K562 (cell line): ENCODE data around the gene PDZRN4.

Source experiments
- CBX1 ChIP-seq: sonication (generic); IDR thresholded peaks from 2 replicates; pipeline ENCODE4 v1.6.1; 2016; ENCODE audit warnings: antibody characterized with exemption, low read depth, mild to moderate bottlenecking
- DIDO1 ChIP-seq: fragments of 450-650 bp; IDR thresholded peaks from 2 replicates; pipeline ENCODE4 v1.6.1; 2016; ENCODE audit warnings: low read depth, missing biosample characterization, missing genetic modification characterization
- DPF2 ChIP-seq: fragments of 450-650 bp; IDR thresholded peaks from 2 replicates; pipeline ENCODE4 v1.6.1; 2016
- ELF4 ChIP-seq: fragments of 450-650 bp; formaldehyde crosslinking; IDR thresholded peaks from 2 replicates; pipeline ENCODE4 v1.4.0; 2022; ENCODE audit warnings: missing genetic modification characterization
- HOMEZ ChIP-seq: fragments of 250-450 bp; sonication (Bioruptor Pico); IDR thresholded peaks from 2 replicates; pipeline ENCODE4 v1.4.0; 2020; ENCODE audit warnings: mild to moderate bottlenecking, moderate library complexity
- RAD21 ChIP-seq, 2 experiments: fragments of 250-450 bp in 1 of 2; fragments of 450-650 bp in 1 of 2; sonication (Bioruptor Pico) in 1 of 2; formaldehyde crosslinking in 1 of 2; IDR thresholded peaks in 1 of 2; conservative IDR thresholded peaks in 1 of 2; 2 replicates each; pipeline versions ENCODE4 v1.4.0 to v1.8.0; 2020 to 2022; ENCODE audit warnings: mild to moderate bottlenecking in 2 of 2, moderate library complexity in 1 of 2
- SRF ChIP-seq, 2 experiments: fragments of 250-450, 450-650 bp in 1 of 2; sonication (Bioruptor Pico) in 1 of 2; sonication (generic) in 1 of 2; formaldehyde crosslinking; IDR thresholded peaks; 2 replicates each; pipeline versions ENCODE4 v1.5.0 to v1.5.1; 2020 to 2022; ENCODE audit warnings: mild to moderate bottlenecking in 1 of 2, missing genetic modification reagents in 1 of 2
- YBX1 ChIP-seq: fragments of 450-650 bp; IDR thresholded peaks from 2 replicates; pipeline ENCODE4 v1.7.1; 2016; ENCODE audit warnings: mild to moderate bottlenecking
- ZNF124 ChIP-seq: sonication (generic); formaldehyde crosslinking; IDR thresholded peaks from 2 replicates; pipeline ENCODE4 v1.8.1; 2022; ENCODE audit warnings: missing genetic modification reagents

GRCh38 chr12:41587574-41587973, 399.5 kb downstream of the PDZRN4 start:
- TF ChIP-seq ELF4 (CRISPR knock-in tag) = no peak
- TF ChIP-seq DIDO1 = no peak
- no peak for TF ChIP-seq ZNF124 (CRISPR knock-in tag)
- TF ChIP-seq CBX1 = no peak
- no peak for TF ChIP-seq RAD21 (CRISPR knock-in tag; conservative IDR thresholded peaks at IDR 0.05 in 1 of 2, IDR thresholded peaks at IDR 0.05 in 1 of 2)
- TF ChIP-seq YBX1 = no peak
- TF ChIP-seq DPF2 = no peak
- no peak for TF ChIP-seq SRF (CRISPR knock-in tag; IDR thresholded peaks at IDR 0.05)
- no peak for TF ChIP-seq HOMEZ (CRISPR knock-in tag)
